ENCODE data around the gene CCDC146.
"Not testable (repeated sequence)": the region's sequence is repeated elsewhere in the genome, so short reads cannot be mapped to it uniquely, and the experiment has no call there.

The CCDC146 gene

DNA sequence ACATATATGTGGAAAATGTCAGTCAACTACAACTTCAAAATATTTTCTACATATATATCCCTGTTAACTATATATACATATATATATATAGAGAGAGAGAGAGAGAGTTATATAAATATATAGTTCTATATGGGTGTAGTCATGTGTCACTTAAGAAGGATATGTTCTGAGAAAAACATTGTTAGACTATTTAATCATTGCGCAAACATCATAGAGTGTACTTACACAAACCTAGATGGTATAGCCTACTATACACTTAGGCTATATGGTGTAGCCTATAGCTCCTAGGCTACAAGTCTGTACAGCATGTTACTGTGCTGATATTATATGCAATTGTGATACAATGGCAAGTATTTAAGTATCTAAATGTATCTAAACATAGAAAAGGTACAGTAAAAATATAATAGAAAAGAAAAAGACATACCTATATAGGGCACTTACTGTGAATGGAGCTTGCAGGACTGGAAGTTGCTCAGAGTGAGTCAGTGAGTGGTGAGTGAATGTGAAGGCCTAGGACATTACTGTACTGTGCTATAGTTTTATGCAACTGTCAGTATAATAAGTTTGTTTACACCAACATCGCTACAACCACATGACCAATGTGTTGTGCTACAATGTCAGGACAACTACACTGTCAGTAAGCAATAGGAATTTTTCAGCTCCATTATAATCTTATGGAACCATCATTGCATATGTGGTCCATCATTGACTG lies 95.2 kb downstream of the CCDC146 start:
- TF ChIP-seq CTCF (IDR thresholded peaks at IDR 0.05; ENCODE audit: insufficient read depth, low read depth, low read length, missing control alignments): no peak
- no peak overlapping the region for H3K4me3 ChIP-seq (ENCODE audit: low read length)
- DNase-seq (ENCODE audit: low read depth): peak; percentile 84

DNA sequence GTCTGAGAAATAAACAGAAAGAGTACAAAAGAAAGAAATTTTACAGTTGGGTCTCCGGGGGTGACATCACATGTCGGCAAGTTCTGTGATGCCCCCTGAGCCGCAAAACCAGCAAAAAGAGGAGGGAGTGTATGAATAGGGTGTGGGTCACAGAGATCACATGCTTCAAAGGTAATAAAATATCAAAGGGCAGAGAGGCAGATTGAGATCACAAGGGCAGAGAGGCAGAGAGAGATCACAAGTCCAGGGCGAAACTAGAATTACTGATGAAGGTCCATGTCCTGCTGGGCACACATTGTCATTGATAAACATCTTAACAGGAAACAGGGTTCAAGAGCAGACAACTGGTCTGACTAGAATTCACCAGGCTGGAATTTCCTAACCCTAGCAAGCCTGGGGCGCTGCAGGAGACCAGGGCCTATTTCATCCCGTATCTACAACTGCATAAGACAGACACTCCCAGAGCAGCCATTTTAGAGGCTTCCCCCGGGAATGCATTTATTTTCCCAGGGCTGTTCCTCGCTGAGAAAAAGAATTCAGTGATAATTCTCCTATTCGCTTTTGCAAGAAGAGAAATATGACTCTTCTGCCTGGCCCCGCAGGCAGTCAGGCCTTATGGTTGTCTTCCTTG lies 97.4 kb downstream of the CCDC146 start:
- not testable (repeated sequence) for H3K4me3 ChIP-seq (ENCODE audit: low read length); DNase-seq (ENCODE audit: low read depth)

GRCh38 chr7:77222065-77222464 lies 99.7 kb downstream of the CCDC146 start:
- TF ChIP-seq CTCF (IDR thresholded peaks at IDR 0.05; ENCODE audit: insufficient read depth, low read depth, low read length, missing control alignments): no peak
- no peak overlapping the region for H3K4me3 ChIP-seq (ENCODE audit: low read length)
- DNase-seq (ENCODE audit: low read depth): no peak

- no peak overlapping the region for H3K4me3 ChIP-seq (ENCODE audit: low read length)
- no peak for DNase-seq (ENCODE audit: low read depth)
- TF ChIP-seq CTCF (IDR thresholded peaks at IDR 0.05; ENCODE audit: insufficient read depth, low read depth, low read length, missing control alignments): no peak
These were observed 100.4 kb downstream of the CCDC146 start for GRCh38 chr7:77222819-77223218.

DNA sequence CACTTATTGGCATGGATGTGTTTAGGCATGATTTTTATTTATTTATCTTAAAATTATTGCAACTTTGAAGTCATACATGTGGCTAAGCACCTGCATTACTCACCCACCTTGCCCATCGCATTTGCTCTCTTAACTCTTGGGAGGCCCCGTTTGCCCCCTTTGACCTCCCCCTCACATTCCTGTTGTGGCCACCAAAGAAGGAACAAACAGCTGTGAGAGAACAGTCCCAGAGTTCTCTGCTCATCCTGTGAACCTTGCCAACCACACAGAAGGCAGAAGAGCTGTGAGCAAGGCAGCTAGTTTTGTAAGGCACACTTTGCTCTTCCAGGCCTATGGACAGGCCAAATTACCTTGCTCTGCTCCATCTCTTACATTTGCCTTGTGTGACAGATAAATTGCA lies 100.8 kb downstream of the CCDC146 start:
- no peak for DNase-seq (ENCODE audit: low read depth)
- no peak for TF ChIP-seq CTCF (IDR thresholded peaks at IDR 0.05; ENCODE audit: insufficient read depth, low read depth, low read length, missing control alignments)
- no peak overlapping the region for H3K4me3 ChIP-seq (ENCODE audit: low read length)

- no peak for TF ChIP-seq CTCF (IDR thresholded peaks at IDR 0.05; ENCODE audit: insufficient read depth, low read depth, low read length, missing control alignments)
- no peak overlapping the region for H3K4me3 ChIP-seq (ENCODE audit: low read length)
- no peak for DNase-seq (ENCODE audit: low read depth)
These were observed 104.0 kb downstream of the CCDC146 start for GRCh38 chr7:77226357-77226839.

GRCh38 chr7:77228795-77229194 lies 106.4 kb downstream of the CCDC146 start:
- not testable (repeated sequence) for H3K4me3 ChIP-seq (ENCODE audit: low read length); DNase-seq (ENCODE audit: low read depth)

GRCh38 chr7:77232467-77232866 lies 110.1 kb downstream of the CCDC146 start:
- DNase-seq (ENCODE audit: low read depth): no peak
- TF ChIP-seq CTCF (IDR thresholded peaks at IDR 0.05; ENCODE audit: insufficient read depth, low read depth, low read length, missing control alignments): no peak
- no peak overlapping the region for H3K4me3 ChIP-seq (ENCODE audit: low read length)

Data from epithelial cell of esophagus (primary cell).